ENCODE measurements around the gene MDH1B.

DNA sequence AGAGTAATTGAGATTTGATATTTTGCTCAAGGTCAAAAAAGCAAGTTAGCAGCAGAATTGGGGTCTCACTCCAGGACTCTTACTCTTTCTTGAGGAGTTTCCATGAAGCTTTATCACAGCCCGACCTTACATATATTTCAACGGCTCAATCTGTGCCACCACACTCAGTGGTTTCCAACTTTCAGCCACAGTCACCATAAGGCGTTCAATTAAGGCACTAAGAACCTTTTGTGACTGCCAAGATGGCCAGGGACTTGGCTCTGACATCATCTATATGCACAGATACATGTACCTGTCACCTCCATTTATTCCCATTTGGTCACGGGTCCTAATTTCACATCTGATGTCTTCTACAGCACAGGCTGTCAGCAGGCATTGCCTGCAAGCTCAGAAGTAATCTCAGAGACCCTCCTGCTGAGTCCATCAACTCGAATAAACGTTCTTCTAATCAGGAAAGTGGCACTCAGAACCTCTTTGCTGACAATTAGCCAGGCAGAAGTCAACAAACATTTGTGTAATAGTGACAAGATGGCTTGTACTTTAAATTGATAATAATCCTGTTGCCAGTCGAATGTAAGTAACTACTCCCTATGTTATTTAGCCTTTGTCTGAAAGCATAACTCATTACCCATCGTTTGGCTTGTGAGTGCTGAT is 63.0 kb downstream of the MDH1B start:
- TF ChIP-seq POLR2AphosphoS5 (IDR thresholded peaks at IDR 0.05; ENCODE audit: low read depth, low read length) (no peak), MAX (IDR thresholded peaks at IDR 0.05; ENCODE audit: low read depth) (no peak), TAF1 (IDR thresholded peaks at IDR 0.05; ENCODE audit: borderline replicate concordance, low read depth, low read length) (no peak), EZH2phosphoT487 (IDR thresholded peaks at IDR 0.05; ENCODE audit: borderline replicate concordance, low read depth) (no peak), GABPA (IDR thresholded peaks at IDR 0.05; ENCODE audit: low read depth) (no peak), JUND (IDR thresholded peaks at IDR 0.05) (no peak), RAD21 (IDR thresholded peaks at IDR 0.05; ENCODE audit: low read length) (no peak), SIN3A (IDR thresholded peaks at IDR 0.05; ENCODE audit: borderline replicate concordance, low read depth, low read length) (no peak), CHD2 (IDR thresholded peaks at IDR 0.05; ENCODE audit: low read length, partially characterized antibody) (no peak), NFIC (IDR thresholded peaks at IDR 0.05; ENCODE audit: borderline replicate concordance) (no peak)
- TF ChIP-seq, protein P1, sequence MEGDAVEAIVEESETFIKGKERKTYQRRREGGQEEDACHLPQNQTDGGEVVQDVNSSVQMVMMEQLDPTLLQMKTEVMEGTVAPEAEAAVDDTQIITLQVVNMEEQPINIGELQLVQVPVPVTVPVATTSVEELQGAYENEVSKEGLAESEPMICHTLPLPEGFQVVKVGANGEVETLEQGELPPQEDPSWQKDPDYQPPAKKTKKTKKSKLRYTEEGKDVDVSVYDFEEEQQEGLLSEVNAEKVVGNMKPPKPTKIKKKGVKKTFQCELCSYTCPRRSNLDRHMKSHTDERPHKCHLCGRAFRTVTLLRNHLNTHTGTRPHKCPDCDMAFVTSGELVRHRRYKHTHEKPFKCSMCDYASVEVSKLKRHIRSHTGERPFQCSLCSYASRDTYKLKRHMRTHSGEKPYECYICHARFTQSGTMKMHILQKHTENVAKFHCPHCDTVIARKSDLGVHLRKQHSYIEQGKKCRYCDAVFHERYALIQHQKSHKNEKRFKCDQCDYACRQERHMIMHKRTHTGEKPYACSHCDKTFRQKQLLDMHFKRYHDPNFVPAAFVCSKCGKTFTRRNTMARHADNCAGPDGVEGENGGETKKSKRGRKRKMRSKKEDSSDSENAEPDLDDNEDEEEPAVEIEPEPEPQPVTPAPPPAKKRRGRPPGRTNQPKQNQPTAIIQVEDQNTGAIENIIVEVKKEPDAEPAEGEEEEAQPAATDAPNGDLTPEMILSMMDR (IDR thresholded peaks at IDR 0.05), result no peak
- TF ChIP-seq, protein P2, sequence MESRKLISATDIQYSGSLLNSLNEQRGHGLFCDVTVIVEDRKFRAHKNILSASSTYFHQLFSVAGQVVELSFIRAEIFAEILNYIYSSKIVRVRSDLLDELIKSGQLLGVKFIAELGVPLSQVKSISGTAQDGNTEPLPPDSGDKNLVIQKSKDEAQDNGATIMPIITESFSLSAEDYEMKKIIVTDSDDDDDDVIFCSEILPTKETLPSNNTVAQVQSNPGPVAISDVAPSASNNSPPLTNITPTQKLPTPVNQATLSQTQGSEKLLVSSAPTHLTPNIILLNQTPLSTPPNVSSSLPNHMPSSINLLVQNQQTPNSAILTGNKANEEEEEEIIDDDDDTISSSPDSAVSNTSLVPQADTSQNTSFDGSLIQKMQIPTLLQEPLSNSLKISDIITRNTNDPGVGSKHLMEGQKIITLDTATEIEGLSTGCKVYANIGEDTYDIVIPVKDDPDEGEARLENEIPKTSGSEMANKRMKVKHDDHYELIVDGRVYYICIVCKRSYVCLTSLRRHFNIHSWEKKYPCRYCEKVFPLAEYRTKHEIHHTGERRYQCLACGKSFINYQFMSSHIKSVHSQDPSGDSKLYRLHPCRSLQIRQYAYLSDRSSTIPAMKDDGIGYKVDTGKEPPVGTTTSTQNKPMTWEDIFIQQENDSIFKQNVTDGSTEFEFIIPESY (IDR thresholded peaks at IDR 0.05; ENCODE audit: borderline replicate concordance, low read depth), result no peak
- TF ChIP-seq, protein P3, sequence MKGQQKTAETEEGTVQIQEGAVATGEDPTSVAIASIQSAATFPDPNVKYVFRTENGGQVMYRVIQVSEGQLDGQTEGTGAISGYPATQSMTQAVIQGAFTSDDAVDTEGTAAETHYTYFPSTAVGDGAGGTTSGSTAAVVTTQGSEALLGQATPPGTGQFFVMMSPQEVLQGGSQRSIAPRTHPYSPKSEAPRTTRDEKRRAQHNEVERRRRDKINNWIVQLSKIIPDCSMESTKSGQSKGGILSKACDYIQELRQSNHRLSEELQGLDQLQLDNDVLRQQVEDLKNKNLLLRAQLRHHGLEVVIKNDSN (IDR thresholded peaks at IDR 0.05; ENCODE audit: borderline replicate concordance, low read depth), result no peak
